SIG-M5 treated with dmso at 0.1 percent for 504 hours (cell line): ENCODE results near the gene MYO5A.
"Not testable (repeated sequence)": the region's sequence is repeated elsewhere in the genome, so short reads cannot be mapped to it uniquely, and the experiment has no call there.

Experiments used
- DNase-seq: peaks from one replicate; lab custom pipeline; 2025; ENCODE audit not compliant: unreplicated experiment; lab: John Stamatoyannopoulos, UW

Gene MYO5A

DNA sequence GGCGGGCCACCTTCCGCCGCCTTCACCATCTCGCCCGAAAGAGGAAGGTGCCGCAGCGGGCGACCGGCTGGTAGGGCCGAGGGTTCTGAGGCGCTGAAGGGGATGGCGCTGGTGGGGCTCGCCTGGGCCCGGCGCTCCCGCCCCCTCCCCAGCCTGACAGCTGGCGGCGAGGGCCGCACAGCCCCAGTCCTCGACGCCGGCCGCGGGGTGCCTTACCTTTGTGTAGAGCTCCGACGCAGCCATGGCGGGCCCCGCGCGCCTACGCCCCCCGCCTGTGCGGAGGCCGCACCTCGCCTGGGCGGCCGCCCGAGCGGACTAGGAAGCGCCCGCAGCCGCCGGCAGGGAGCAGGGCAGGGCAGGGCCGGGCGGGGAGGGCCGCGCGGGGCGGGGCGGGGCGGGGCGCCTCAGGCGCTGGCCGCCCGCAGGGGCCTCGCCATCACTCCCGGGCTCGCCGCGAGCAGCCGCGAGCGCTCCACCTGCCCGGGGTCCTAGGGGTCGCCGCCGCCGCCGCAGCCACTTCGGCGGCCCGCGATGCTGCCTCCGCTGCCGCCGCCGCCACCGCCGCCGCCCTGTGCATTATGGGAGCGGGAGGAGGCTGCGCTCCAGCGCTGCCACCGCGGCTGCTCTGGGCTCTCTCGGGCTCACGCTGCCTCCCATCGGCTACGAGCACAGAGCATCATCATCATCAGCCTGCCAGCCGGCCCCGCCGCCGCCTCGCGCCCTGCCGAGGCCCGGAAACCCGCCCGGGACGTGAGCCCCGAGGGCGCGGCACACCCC is at the start of gene MYO5A:
MYO5A (minus strand) TSS at position 317 of the 777 bp plus-strand sequence; CDS start at position 243, 74 bp downstream.
- DNase-seq = peak; percentile 65

GRCh38 chr15:52576692-52577091 is 48.0 kb upstream of the MYO5A start:
- no peak for DNase-seq

DNA sequence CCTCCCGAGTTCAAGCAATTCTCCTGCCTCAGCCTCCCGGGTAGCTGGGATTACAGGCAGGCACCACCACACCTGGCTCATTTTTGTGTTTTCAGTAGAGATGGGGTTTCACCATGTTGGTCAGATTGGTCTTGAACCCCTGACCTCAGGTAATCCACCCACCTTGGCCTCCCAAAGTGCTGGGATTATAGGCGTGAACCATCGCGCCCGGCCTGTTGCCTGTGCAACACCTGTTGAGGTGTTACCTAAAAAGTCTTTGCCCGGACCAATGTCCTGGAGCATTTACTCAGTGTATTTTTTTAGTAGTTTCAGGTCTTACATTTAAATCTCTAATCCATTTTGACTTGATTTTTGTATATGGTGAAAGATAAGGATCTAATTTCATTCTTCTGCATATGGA is 46.9 kb upstream of the MYO5A start:
- DNase-seq = not testable (repeated sequence)

DNA sequence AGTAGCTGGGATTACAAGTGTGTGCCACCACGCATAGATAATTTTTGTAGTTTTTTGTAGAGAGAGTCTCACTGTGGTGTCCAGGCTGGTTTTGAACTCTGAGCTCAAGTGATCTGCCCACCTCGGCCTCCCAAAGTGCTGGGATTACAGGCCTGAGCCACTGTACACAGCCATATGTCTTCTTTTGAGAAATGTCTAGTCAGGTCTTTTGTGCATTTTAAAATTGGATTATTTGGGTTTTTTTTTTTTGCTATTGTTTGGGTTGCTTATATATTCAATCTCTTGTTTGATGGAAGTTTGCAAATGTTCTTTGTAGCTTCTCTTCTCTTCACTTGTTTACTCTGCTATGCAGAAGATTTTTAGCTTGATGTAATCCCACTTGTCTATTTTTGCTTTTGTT is 46.4 kb upstream of the MYO5A start:
- DNase-seq = no peak

- not testable (repeated sequence) for DNase-seq
Measured at GRCh38 chr15:52574623-52575022, 45.9 kb upstream of the MYO5A start.

- DNase-seq = peak; percentile 94
Measured at GRCh38 chr15:52568601-52569585, 40.2 kb upstream of the MYO5A start, which contains the start of gene ARPP19. ARPP19 (minus strand) TSS chr15:52569030; CDS start chr15:52568892, 138 bp downstream.

DNA sequence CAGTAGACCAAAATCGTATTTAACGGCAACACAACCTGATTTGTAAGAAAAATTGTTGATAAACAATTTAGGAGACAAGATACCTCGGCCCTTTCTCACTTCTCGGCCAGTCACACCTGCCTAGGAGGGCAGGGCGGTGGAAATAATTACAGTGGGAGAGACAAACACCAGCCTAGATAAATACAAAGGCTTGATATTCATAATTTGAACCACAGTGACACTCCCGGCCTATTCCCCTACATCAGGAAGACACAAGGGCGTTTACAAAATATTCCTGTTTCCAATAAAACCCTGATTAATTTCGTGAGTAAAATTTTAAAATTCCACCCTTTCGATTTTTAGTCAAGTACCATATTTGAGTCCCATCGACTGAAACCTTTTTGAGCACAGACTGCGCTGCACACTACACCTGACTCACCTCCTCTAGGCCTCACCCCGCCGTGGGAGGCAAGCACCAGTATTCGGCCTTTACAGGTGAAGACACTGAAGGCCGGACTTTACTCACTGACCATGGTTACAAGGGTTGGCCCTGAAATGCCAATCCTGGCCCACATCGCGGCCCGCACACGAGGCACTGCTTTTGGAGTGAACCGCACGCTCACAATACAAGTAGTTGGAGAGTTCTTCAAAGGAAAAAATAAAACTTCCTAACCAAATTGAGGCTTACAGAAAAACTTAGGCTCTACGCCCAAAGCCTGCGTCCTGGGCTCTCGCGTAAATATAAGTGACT is 39.4 kb upstream of the MYO5A start:
- DNase-seq = no peak

DNA sequence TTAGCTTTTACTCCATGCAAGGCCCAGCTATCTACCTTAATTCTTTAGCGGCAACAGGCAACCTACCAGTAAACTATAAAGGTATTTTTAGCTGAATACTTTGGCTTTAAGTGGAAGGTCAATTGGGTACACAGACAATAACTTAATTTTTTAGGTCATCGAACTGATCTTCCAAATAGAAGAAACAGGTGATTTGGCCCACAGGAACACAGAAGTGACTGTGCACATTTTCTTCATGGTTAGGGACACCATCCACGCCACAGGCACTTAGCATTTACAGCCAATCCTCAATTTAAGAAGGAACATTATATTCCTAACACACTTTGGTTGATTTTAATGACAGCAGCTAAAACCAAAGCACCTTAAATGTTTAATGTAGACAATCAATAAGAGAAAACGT is 38.2 kb upstream of the MYO5A start:
- DNase-seq = no peak

- peak; percentile 55 for DNase-seq
Measured at GRCh38 chr15:52565417-52566358, 37.0 kb upstream of the MYO5A start.

- DNase-seq = no peak
Measured at GRCh38 chr15:52563501-52564060, 34.9 kb upstream of the MYO5A start.

DNA sequence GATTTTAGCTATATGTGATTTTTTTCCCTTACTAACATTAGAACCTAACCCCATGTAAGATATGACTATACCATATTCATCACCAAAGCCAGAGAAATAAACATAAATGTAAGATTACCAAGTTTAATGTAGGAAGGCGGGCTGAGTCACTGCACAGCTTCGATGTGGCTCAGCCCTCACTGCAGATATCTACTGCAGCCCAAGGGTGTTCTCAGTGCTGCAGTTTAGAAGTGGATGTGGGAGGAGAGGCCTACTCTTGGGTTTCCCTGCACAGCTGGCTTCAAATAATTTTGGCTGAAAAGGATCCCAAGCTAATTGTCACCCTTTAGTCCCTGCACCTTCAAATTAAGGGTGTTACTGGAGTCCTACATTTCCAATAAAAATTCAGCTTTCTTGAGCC is 30.9 kb upstream of the MYO5A start:
- DNase-seq = no peak

GRCh38 chr15:52559022-52559421 is 30.3 kb upstream of the MYO5A start:
- no peak for DNase-seq

- DNase-seq = no peak
Measured at GRCh38 chr15:52558196-52558595, 29.5 kb upstream of the MYO5A start.

DNA sequence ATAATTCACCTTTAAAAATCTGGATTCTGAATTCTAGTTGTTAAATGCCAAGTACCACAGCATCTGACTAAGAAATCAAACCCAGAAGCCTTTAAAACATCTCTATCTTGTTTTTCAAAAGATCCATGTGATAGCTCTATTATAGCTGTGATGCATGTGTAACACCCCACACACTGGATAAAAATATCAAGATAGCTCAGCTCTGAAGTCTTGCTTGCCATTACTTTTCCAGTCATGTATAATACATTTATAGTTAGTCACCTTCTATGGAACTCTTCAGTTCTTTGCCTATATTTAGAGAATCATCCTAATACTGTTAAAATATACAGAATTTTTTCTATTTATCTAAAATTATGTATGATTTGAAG is 28.6 kb upstream of the MYO5A start:
- DNase-seq = no peak

DNA sequence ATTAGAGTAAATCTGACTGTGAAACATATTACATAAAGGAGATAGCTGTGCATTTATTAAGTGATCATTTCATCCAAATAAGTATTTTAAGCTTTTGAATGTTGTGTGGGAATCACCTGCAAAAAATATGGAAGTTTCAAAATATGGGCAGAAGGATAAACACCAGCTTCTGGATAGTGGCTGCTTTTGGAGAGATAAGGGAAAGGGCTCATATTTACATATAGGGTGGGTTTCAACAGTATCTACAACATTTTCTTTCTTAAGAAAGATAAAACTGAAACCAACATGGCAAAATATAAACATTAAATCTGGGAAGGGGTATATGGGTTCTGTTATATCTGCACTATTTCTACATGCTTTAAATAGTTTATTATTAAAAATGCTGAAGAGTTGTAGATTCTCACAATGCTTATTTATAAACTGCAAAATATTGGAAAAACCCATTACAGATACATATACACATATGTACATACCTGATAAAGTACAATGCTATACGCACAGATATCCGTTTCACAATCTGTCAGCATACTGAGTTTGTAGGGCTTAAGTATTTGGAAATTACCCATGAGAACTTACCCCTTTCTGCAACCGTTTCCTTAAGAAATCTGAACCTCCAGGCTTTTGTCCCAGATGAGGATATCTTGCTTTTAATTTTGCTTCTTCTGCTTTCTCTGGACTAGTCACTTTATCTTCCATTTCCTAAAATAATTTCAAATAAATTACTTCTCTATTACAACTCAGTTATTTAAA is 28.0 kb upstream of the MYO5A start:
- no peak for DNase-seq

DNA sequence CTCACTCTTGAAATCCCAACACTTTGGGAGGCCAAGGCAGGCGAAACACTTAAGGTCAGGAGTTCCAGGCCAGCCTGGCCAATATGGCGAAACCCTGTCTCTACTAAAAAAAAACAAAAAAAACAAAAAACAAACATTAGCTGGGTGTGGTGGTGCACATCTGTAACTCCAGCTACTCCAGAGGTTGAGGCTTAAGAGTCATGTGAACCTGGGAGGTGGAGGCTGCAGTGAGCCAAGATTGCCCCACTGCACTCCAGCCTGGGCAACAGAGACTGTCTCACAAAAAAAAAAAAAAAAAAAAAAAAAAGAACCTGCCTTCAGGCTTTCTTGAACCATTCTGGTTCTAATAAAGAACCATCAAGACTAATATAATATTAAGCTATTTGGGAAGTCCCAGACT is 23.6 kb upstream of the MYO5A start:
- no peak for DNase-seq

GRCh38 chr15:52551762-52552161 is 23.1 kb upstream of the MYO5A start:
- DNase-seq = no peak

GRCh38 chr15:52551186-52551585 is 22.5 kb upstream of the MYO5A start:
- DNase-seq = not testable (repeated sequence)
